Measurements from ENCODE around the gene PSAP.
"Not testable (repeated sequence)": the region's sequence is repeated elsewhere in the genome, so short reads cannot be mapped to it uniquely, and the experiment has no call there.

Gene PSAP

DNA sequence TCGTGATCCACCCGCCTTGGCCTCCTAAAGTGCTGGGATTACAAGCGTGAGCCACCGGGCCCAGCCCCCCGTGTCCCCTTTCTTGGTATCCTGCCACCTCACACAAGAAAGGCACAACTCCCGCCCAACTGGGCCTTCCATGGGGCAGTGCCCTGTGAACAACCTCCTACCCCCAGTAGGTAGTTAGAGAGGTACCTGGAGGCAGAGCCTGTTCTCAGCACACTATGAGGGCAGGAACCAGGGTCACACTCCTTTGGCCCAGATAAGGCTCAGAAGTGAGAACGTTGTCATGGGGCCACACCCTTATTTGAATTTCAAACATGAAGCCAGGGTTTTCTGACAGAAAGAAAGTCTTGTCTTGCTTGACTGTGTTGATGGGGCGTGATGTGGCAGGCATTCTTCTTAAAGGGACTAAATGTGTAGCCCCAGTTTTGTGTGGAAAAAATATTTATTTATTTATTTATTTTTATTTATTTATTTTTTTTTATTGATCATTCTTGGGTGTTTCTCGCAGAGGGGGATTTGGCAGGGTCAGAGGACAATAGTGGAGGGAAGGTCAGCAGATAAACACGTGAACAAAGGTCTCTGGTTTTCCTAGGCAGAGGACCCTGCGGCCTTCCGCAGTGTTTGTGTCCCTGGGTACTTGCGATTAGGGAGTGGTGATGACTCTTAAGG is 23.8 kb upstream of the PSAP start:
- in situ Hi-C loops (cut with HindIII; ENCODE audit: low sequenced_read_pairs) = not testable (repeated sequence)

- in situ Hi-C loops (cut with HindIII; ENCODE audit: low sequenced_read_pairs) = no loop called here
Observed at GRCh38 chr10:71873582-71874211, 22.6 kb upstream of the PSAP start.

GRCh38 chr10:71869601-71870000 is 18.6 kb upstream of the PSAP start:
- in situ Hi-C loops (cut with HindIII; ENCODE audit: low sequenced_read_pairs) = not testable (repeated sequence)

GRCh38 chr10:71868192-71868697 is 17.2 kb upstream of the PSAP start:
- in situ Hi-C loops (cut with HindIII; ENCODE audit: low sequenced_read_pairs) = no loop called here

GRCh38 chr10:71865561-71866041 is 14.6 kb upstream of the PSAP start:
- in situ Hi-C loops (cut with HindIII; ENCODE audit: low sequenced_read_pairs) = no loop called here

DNA sequence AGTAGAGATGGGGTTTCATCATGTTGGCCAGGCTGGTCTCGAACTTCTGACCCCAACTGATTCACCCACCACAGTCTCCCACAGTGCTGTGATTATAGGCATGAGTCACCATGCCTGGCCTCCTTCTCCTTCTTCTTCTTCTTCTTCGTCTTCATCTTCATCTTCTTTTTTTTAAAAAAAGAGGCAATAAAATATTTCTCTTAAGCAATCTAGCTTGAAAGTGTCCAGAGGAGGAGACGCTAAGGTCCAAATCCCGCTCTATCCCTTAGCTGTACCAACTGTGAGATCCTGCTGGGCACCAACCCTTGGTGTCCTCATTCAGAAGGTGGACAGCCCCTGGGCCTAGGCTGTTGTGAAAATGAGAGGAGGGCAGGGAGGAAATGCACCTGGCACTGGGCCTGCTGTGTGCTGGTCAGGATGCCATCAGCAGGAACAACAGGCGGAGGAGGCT is 13.9 kb upstream of the PSAP start:
- in situ Hi-C loops (cut with HindIII; ENCODE audit: low sequenced_read_pairs) = no loop called here

GRCh38 chr10:71863203-71863602 is 12.2 kb upstream of the PSAP start:
- in situ Hi-C loops (cut with HindIII; ENCODE audit: low sequenced_read_pairs) = no loop called here

- in situ Hi-C loops (cut with HindIII; ENCODE audit: low sequenced_read_pairs) = no loop called here
Observed at GRCh38 chr10:71860243-71861029, 9.4 kb upstream of the PSAP start.

GRCh38 chr10:71857934-71858890 is 7.2 kb upstream of the PSAP start:
- in situ Hi-C loops (cut with HindIII; ENCODE audit: low sequenced_read_pairs) = no loop called here

GRCh38 chr10:71856619-71857018 is 5.6 kb upstream of the PSAP start:
- in situ Hi-C loops (cut with HindIII; ENCODE audit: low sequenced_read_pairs) = no loop called here

DNA sequence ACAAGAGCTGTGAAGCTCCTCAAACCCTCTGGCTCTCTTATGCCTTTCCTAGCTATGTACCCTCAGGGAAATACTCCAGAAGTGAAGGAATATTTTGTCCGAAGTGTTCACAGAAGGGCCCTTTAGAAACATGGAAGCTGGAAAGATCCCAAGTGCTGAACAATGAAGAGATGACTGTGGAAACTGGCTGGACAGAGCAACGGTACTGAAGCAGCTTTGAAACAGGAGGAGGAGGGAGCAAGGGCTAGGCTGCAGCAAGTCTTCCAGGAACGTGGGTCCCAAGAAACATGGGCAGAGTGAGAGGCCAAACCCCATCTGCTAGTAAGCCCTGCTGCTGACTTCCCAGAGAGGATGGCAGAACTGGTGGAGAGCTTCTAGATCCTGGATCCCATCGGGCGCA is 3.0 kb upstream of the PSAP start:
- in situ Hi-C loops (cut with HindIII; ENCODE audit: low sequenced_read_pairs) = no loop called here

GRCh38 chr10:71852355-71852937 is 1.4 kb upstream of the PSAP start:
- in situ Hi-C loops (cut with HindIII; ENCODE audit: low sequenced_read_pairs) = no loop called here

DNA sequence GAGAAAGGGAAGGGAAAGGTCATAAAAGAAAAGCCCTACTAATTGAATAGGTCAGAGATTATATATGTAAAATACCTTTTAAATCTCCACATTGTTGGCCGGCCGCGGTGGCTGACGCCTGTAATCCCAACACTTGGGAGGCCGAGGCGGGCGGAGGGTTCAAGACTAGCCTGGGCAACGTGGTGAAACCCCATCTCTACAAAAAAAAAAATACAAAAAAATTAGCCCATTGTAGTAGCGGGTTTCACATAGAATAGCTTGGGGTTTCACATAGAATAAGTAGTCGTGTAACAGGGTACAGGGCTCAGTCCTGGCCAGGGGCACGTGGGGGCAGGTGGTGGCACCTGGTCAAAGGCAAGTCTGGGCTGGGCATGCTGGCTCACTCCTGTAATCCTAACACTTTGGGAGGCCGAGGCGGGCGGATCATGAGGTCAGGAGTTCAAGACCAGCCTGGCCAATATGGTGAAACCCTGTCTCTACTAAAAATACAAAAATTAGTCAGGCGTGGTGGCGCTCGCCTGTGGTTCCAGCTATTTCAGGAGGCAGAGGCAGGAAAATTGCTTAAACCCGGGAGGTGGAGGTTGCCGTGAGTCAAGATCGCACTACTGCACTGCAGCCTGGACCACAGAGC is 529 bp upstream of the PSAP start:
- in situ Hi-C loops (cut with HindIII; ENCODE audit: low sequenced_read_pairs) = not testable (repeated sequence)

GRCh38 chr10:71850021-71850742 is 869 bp downstream of the PSAP start:
- in situ Hi-C loops (cut with HindIII; ENCODE audit: low sequenced_read_pairs) = no loop called here

- in situ Hi-C loops (cut with HindIII; ENCODE audit: low sequenced_read_pairs) = loop anchor here (25.0 kb wide), 1 partner anchor 462 kb away; the partner anchor contains the start of gene CDH23
Observed at GRCh38 chr10:71849461-71849908, 1.6 kb downstream of the PSAP start.

DNA sequence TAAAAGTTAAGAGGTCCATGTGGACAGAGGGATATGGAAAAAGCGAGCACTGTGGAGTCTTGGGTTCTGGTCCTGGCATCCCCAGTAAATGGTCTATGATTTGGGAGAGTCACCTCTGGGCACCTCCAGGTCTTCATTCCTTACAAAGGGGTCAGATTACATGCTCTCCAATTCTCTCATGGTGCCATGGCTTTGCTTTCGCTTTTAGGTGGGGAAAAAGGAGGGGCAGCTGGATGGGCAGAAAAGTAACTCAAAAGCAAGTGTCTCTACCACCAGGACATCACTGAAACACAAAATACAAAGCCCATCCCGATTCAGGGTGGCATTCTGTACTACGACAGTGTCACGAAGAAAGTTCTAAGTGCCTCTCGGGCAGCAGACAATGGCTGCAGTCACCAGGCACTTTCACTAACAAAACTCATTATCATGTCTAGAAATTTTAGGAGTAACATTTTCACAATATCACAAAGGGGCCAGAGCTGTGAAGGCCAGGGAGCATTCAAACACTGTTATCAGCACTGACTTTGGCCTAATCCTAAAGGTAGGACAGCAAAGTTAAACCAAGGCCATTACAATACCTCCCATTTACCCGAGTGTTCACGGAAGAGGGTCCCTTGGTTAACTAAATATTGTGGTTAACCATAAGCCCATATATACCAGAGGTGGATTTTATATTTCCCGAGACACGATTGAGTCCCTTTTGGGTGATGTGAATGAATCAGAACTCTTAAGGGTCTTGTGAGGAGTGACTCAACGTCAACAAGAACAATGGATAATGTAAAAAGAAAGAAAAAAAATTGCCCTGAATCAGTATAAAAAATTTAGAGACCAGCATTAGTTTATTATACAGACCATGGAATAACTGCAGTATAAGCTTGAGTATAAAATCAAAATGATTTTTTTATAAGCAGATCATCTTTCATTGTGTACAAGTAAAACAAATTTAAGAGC is 2.5 kb downstream of the PSAP start:
- in situ Hi-C loops (cut with HindIII; ENCODE audit: low sequenced_read_pairs) = loop anchor here (25.0 kb wide), 1 partner anchor 461 kb away; the partner anchor contains the start of gene CDH23

DNA sequence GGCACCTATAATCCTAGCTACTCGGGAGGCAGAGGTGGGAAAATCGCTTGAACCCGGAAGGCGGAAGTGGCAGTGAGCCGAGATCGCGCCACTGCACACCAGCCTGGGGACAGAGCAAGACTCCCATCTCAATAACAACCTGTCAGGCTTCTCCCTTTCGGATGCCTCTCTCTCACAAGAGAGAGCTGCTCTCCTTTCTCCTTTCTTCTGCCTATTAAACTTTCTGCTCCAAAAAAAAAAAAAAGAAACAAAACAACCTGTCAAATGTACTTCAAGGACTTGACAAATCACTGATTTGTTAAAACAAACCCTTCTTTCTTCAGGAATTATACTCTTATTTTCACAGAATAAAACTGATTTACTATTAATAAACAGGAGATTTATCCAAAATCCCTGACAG is 3.6 kb downstream of the PSAP start:
- in situ Hi-C loops (cut with HindIII; ENCODE audit: low sequenced_read_pairs) = loop anchor here (25.0 kb wide), 1 partner anchor 460 kb away; the partner anchor contains the start of gene CDH23
